SK-N-MC (cell line): ENCODE measurements around the gene SERPINB10.

ENCODE experiments used
- EZH2 ChIP-seq: fragments of 200-600 bp; sonication (generic); IDR thresholded peaks from one replicate; pipeline ENCODE4 v1.6.1; 2017; ENCODE audit warnings: antibody characterized with exemption
- FOXP2 ChIP-seq: optimal IDR thresholded peaks from 2 replicates; pipeline ENCODE3; 2011; ENCODE audit warnings: mild to moderate bottlenecking, moderate library complexity; ENCODE audit not compliant: insufficient read depth; ENCODE audit errors: extremely low read length, control extremely low read depth
- POLR2AphosphoS5 ChIP-seq: IDR thresholded peaks from 2 replicates; pipeline ENCODE4 v1.6.1; 2012; ENCODE audit warnings: mild to moderate bottlenecking, low read depth, low read length, borderline replicate concordance

DNA sequence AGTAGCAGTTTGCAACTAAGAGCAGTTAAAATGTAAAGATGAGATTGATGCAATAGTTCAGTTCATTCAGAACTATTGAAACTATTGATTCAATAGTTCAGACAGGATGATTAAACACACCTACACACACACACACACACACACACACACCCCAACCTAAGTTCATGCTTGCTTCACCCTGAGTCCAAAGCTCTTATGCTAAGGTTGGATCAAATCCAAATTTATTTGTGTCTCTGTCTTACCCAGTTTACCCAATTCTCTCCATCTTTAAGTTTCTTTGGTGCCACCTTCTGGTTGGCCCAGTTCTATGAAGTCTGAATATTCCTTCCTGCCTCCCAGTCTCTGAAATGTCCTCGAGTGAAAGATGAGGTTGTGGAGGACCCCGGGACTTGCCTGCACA lies 67.2 kb downstream of the SERPINB10 start:
- TF ChIP-seq EZH2 = no peak
- TF ChIP-seq FOXP2 = no peak
- no peak for TF ChIP-seq POLR2AphosphoS5
